Fibroblast of pulmonary artery (primary cell): ENCODE measurements around the gene PPP4R3B.
"Not testable (repeated sequence)": the region's sequence is repeated elsewhere in the genome, so short reads cannot be mapped to it uniquely, and the experiment has no call there.

Experiments used
- DNase-seq: peaks from one replicate; pipeline ENCODE4 v3.0.0-alpha.2; 2010; ENCODE audit warnings: low read depth
- H3K4me3 ChIP-seq: replicated peaks from 2 replicates; pipeline ENCODE4 v1.5.1; 2011; ENCODE audit warnings: low read depth, mild to moderate bottlenecking, control low read depth, low read length, moderate library complexity
- TF ChIP-seq, protein P1 (sequence below): IDR thresholded peaks from 2 replicates; pipeline ENCODE4 v1.5.1; 2011; ENCODE audit warnings: mild to moderate bottlenecking, control low read depth, low read length, inconsistent platforms; ENCODE audit errors: missing control alignments

The PPP4R3B gene

DNA sequence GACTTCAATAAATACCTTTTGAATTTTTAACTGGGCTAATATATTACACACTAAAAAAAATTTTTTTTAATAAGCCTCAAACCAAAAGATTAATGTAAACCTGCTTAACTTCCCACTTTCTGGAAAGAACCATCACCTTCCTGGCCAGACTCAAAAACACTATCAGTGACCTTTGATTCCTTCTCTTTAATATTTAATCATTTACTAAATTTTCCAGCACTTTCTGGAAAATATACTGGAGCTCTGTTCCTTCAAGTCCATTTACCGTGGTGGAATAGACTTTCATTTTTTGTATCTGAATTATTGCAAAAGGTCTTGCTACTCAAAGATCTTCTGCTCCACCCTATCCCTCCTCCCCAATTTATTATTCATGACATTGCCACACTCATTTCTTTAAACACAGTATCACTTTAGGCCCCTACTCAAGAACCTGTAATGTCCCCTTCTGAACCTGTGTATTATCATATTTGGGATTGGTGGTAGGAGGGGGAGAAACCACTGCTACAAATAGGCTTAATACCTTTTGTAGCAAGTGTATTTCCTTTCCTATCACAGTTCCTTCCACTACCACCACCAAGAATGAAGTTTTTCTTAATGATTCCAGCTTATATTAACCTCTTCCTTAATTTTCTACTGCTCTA, 7.4 kb downstream of the PPP4R3B start:
- TF ChIP-seq, protein P1, sequence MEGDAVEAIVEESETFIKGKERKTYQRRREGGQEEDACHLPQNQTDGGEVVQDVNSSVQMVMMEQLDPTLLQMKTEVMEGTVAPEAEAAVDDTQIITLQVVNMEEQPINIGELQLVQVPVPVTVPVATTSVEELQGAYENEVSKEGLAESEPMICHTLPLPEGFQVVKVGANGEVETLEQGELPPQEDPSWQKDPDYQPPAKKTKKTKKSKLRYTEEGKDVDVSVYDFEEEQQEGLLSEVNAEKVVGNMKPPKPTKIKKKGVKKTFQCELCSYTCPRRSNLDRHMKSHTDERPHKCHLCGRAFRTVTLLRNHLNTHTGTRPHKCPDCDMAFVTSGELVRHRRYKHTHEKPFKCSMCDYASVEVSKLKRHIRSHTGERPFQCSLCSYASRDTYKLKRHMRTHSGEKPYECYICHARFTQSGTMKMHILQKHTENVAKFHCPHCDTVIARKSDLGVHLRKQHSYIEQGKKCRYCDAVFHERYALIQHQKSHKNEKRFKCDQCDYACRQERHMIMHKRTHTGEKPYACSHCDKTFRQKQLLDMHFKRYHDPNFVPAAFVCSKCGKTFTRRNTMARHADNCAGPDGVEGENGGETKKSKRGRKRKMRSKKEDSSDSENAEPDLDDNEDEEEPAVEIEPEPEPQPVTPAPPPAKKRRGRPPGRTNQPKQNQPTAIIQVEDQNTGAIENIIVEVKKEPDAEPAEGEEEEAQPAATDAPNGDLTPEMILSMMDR: no peak
- no peak overlapping the region for H3K4me3 ChIP-seq
- no peak for DNase-seq

DNA sequence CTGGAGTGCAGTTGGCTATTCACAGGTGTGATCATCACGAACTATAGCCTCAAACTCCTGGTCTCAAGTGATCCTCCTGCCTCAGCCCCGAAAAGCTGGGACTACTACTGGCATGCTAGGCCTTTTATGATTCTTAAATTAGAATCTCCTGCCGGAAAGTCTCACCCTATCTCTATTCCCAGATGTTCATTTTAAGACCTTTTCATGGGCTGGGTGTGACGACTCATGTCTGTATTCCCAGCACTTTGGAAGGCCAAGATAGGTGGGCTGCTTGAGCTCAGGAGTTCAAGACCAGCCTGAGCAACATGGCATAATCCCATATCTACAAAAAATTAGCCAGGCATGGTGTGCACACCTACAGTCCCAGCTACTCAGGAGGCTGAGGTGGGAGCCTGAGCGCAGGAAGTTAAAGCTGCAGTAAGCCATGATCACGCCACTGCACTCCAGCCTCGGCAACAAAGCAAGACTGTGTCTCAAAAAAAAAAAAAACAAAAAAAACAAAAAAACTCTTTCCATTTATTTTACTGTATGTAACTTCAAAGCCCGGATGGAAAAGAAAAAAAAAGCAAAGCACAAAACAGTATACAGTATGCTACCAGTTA, 8.1 kb downstream of the PPP4R3B start:
- no peak for DNase-seq
- TF ChIP-seq, protein P1: no peak
- no peak overlapping the region for H3K4me3 ChIP-seq

DNA sequence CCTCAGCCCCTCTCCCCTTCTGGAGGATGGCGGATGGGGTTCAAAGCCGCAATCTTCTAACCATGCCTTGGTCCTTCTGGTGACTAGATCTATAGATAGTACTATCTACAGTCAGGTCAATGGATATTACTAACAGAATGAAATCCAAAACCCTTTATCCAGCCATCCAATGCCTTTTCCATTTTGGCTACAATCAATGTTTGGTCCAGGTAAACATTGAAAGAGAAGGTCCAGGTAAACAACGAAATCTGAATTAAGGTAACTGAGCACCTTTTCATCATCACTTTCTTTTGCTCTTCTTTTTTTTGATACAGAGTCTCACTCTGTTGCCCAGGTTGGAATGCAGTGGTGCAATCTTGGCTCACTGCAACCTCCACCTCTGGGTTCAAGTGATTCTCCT, 9.7 kb downstream of the PPP4R3B start:
- TF ChIP-seq, protein P1: no peak
- DNase-seq: no peak
- H3K4me3 ChIP-seq: no peak overlapping the region

DNA sequence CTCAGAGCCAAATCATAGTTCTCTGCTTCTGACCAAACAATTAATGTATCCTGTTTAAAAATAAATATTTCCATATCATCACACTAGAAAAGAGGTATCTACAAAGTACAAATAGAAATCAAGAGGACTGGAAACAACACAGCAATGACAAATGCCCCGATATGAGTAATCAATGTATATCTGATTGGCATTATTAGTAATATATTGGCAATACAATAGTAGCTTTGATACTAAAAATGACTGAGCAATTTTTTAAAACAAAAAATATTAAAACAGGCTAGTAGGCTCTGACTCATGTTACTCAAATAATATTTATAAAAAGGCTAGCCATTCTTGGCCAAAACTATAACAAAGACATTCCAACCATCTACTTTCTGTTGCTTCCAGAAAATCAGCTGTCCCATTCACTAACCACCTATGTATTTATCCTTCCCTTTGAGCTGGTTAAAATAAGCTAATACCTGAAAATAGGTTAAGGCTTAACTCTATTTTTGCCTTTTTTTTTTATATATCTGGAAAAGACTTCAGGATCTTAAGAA, 13.3 kb downstream of the PPP4R3B start:
- no peak overlapping the region for H3K4me3 ChIP-seq

DNA sequence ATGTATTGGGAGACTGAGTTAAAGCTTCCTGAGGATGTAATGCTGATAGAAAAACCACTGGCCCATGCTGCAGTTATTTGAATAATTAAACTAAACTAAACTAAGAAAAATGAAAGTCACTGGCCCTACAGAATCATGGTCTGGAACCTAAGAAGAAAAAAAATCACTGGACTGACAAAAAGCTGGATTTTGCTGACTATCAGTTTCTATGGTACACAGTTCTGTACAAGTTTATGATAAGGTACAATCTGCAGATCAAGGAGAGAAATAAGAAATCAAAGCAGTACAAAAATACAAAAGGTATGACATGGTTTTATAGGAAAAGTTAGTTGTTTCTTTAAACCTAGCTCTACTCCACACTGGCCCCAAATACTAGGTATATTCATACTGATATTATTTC, 15.6 kb downstream of the PPP4R3B start:
- DNase-seq: no peak
- no peak overlapping the region for H3K4me3 ChIP-seq
- TF ChIP-seq, protein P1: no peak

More for the DNA sequence above, 13.3 kb downstream of the PPP4R3B start:
- DNase-seq: peak; percentile 39
- TF ChIP-seq, protein P1: no peak

DNA sequence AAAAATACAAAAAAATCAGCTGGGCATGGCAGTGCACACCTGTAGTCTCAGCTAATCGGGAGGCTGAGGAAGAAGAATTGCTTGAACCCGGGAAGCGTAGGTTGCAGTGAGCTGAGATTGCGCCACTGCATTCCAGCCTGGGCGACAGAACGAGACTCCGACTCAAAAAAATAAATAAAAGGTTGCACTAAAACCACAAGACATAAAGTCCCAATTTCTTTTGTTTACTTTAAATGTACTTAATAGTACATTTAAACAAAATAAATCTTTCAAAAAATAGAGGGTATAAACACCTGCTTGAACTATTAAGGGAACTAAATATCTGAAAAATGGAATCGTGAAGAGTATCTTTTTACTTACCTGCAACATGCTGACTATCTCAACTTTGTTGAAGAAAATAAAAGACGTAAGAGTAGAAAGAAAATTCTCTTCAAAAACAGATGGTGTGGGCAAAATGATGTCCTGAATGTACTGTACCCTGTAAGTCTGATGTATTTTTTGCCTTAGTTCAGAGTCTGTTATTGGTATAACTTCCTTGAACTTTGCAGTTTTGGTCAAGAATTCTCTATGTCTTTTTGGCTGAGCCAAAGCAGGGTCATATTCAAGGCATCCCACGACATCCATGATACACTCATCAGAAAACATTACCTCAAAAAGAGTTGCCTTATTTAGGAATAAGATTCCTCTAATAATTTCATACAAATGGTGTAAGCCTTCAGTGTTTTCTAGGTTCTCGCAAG, 19.2 kb downstream of the PPP4R3B start:
- no peak overlapping the region for H3K4me3 ChIP-seq
- DNase-seq: no peak
- TF ChIP-seq, protein P1: no peak

DNA sequence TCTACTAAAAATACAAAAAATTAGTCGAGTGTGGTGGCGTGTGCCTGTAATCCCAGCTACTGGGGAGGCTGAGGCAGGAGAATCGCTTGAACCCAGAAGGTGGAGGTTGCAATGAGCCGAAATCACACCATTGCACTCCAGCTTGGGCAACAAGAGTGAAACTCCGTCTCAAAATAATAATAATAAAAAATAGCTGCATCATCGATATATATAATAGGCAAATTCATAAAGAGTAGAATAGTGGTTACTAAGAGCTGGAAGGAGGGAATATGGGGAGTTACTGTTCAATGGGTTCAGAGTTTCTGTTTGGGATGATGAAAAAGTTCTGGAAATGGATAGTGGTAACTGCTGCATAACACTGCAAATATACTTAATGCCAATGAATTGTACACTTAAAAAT, 20.6 kb downstream of the PPP4R3B start:
- not testable (repeated sequence) for DNase-seq, H3K4me3 ChIP-seq
